HepG2 (cell line): ENCODE measurements around the gene CHMP1A. TPM values are rescaled to one million over a fixed set of nuclear protein-coding genes. Genes with fewer than 3 reads are reported as not detected.

ENCODE experiments used
- CENPX ChIP-seq: sonication (generic); formaldehyde crosslinking; IDR thresholded peaks from 2 replicates; pipeline ENCODE4 v1.9.0; 2021; ENCODE audit warnings: mild to moderate bottlenecking, missing genetic modification reagents, moderate library complexity
- HIVEP1 ChIP-seq: sonication (generic); formaldehyde crosslinking; IDR thresholded peaks from 2 replicates; pipeline ENCODE4 v1.4.0; 2020; ENCODE audit warnings: mild to moderate bottlenecking, missing genetic modification reagents
- HMG20A ChIP-seq: IDR thresholded peaks from 2 replicates; pipeline ENCODE4 v1.6.1; 2016; ENCODE audit warnings: borderline replicate concordance
- KAT7 ChIP-seq: IDR thresholded peaks from 2 replicates; pipeline ENCODE4 v1.6.1; 2018; ENCODE audit warnings: borderline replicate concordance, missing compliant biosample characterization
- MAF1 ChIP-seq: sonication (generic); formaldehyde crosslinking; IDR thresholded peaks from 2 replicates; pipeline ENCODE4 v1.5.0; 2020; ENCODE audit warnings: missing genetic modification reagents, borderline replicate concordance
- RFX5 ChIP-seq: IDR thresholded peaks from 2 replicates; pipeline ENCODE4 v1.6.1; 2011; ENCODE audit warnings: low read depth, low read length, improper control_type of control experiment
- SALL1 ChIP-seq: sonication (generic); formaldehyde crosslinking; IDR thresholded peaks from 2 replicates; pipeline ENCODE4 v1.8.0; 2022; ENCODE audit warnings: mild to moderate bottlenecking, missing genetic modification reagents
- SIN3B ChIP-seq: fragments of 150-350 bp; IDR thresholded peaks from 2 replicates; pipeline ENCODE4 v1.6.1; 2014; ENCODE audit warnings: low read length
- SMAD3 ChIP-seq: sonication (generic); formaldehyde crosslinking; IDR thresholded peaks from 2 replicates; pipeline ENCODE4 v1.4.0; 2020; ENCODE audit warnings: missing genetic modification reagents
- SRSF9 ChIP-seq: fragments of 200-400 bp; formaldehyde crosslinking; IDR thresholded peaks from 2 replicates; pipeline ENCODE4 v1.6.1; 2018; ENCODE audit warnings: borderline replicate concordance, mild to moderate bottlenecking, low read depth, low read length; ENCODE audit not compliant: insufficient read depth, poor library complexity, severe bottlenecking
- TARDBP ChIP-seq: sonication (generic); formaldehyde crosslinking; IDR thresholded peaks from 2 replicates; pipeline ENCODE4 v1.8.0; 2022; ENCODE audit warnings: mild to moderate bottlenecking, missing genetic modification reagents
- WIZ ChIP-seq: sonication (generic); formaldehyde crosslinking; IDR thresholded peaks from 2 replicates; pipeline ENCODE4 v1.5.1; 2020; ENCODE audit warnings: mild to moderate bottlenecking, missing genetic modification reagents
- ZFP41 ChIP-seq: sonication (generic); formaldehyde crosslinking; IDR thresholded peaks from 2 replicates; pipeline ENCODE4 v1.4.0; 2020; ENCODE audit warnings: mild to moderate bottlenecking, missing genetic modification reagents, borderline replicate concordance
- ZNF496 ChIP-seq: sonication (generic); formaldehyde crosslinking; IDR thresholded peaks from 2 replicates; pipeline ENCODE4 v1.8.1; 2023; ENCODE audit warnings: mild to moderate bottlenecking, moderate library complexity, missing genetic modification reagents; ENCODE audit not compliant: insufficient replicate concordance
- ZNF552 ChIP-seq: sonication (generic); formaldehyde crosslinking; IDR thresholded peaks from 2 replicates; pipeline ENCODE4 v1.9.0; 2022; ENCODE audit warnings: missing genetic modification reagents, mild to moderate bottlenecking, borderline replicate concordance
- ZNF564 ChIP-seq: sonication (generic); formaldehyde crosslinking; IDR thresholded peaks from 2 replicates; pipeline ENCODE4 v1.8.1; 2023; ENCODE audit warnings: mild to moderate bottlenecking, missing genetic modification reagents
- ZNF570 ChIP-seq: sonication (generic); formaldehyde crosslinking; IDR thresholded peaks from 2 replicates; pipeline ENCODE4 v1.4.0; 2020; ENCODE audit warnings: mild to moderate bottlenecking, missing genetic modification reagents, borderline replicate concordance
- ZNF777 ChIP-seq: sonication (generic); formaldehyde crosslinking; IDR thresholded peaks from 2 replicates; pipeline ENCODE4 v1.4.0; 2020; ENCODE audit warnings: missing genetic modification reagents
- polyA plus RNA-seq, 8 experiments: library from polyadenylated mRNA; depleted of rRNA in 3 of 8; stranded (reverse) in 7 of 8; unstranded in 1 of 8; fragments of >200 nt; fragmentation: Illumina TruSeq in 4 of 8; extraction: Trizol in 4 of 8; gene quantifications; 2 replicates each; pipeline versions ENCODE4 v1.2.1 to v1.2.3, GENCODE V29; 2011 to 2016; ENCODE audit warnings: low read depth in 4 of 8, missing spikeins in 1 of 8, mixed read lengths in 1 of 8; ENCODE audit not compliant: insufficient read depth in 1 of 8
- total RNA-seq, 5 experiments: library from RNA; depleted of rRNA; stranded (reverse); fragments of >200 nt; fragmentation: Illumina TruSeq; extraction: Trizol; gene quantifications; 2 replicates each; pipeline ENCODE4 v1.2.3, GENCODE V29; 2016; ENCODE audit warnings: low read depth in 1 of 5
- TF ChIP-seq, protein P1 (sequence below): sonication (generic); formaldehyde crosslinking; IDR thresholded peaks from 2 replicates; pipeline ENCODE4 v1.4.0; 2020; ENCODE audit warnings: missing genetic modification reagents
- TF ChIP-seq, protein P2 (sequence below): sonication (generic); IDR thresholded peaks from 2 replicates; pipeline ENCODE4 v1.6.1; 2016; ENCODE audit warnings: low read depth, borderline replicate concordance
- TF ChIP-seq, protein P3 (sequence below): sonication (generic); formaldehyde crosslinking; conservative IDR thresholded peaks from 2 replicates; pipeline ENCODE4 v1.8.0; 2022; ENCODE audit warnings: low read depth, missing genetic modification reagents
- TF ChIP-seq, protein P4 (sequence below): IDR thresholded peaks from 2 replicates; pipeline ENCODE4 v1.6.1; 2016; ENCODE audit warnings: low read depth, borderline replicate concordance
- TF ChIP-seq, protein P5 (sequence below): sonication (generic); formaldehyde crosslinking; IDR thresholded peaks from 2 replicates; pipeline ENCODE4 v1.5.0; 2020; ENCODE audit warnings: missing genetic modification reagents

CHMP1A gene
- total and polyA plus RNA-seq, 2 of the 13 experiments (the other 11 are each of a cell fraction or from before 2014, with no cell fraction given), result 69.4 to 73.3 TPM

DNA sequence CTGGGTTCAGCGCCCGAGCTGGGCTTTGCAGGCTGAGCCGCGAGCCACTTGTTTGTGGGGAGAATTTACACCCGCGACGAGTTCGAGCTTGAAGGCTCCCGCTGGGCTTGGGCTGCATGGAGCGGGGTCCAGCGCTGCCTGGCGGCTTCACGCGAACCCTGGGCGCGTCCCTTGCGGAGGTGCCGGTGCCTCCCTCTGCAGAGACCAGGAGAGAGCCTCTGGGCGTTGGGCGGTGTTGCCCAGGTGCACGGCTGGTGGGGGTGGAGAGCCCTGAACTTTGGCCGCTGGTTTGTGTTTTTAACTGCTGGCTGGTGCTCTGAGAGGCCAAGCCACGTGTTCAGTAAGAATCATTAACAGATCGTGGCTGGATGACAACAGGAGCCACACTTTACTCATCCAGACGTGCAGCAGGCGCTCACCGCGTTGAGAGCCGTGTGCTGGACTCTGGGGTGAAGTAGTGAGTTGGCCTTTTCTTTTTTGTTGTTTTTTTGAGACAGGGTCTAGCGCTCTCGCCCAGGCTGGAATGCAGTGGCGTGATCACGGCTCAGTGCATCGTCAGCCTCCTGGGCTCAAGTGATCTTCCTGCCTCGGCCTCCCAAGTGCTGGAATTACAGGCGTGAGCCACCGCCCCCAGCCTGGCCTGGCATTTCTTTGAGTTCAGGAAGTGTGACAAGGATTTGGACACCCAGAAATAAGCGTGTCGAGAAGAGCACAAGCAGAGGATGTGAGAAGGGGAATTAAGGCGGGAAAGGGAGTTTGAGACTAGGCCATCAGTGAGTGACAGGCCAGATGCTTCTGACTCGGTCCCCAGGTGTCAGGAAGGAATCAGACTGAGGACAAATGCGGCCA is 29.8 kb upstream of the CHMP1A start (continued):
- TF ChIP-seq WIZ (CRISPR knock-in tag), result peak; percentile 98
- TF ChIP-seq ZNF570 (CRISPR knock-in tag), result peak; percentile 91; the same call in 1 of the 2 replicates
- TF ChIP-seq, protein P1, sequence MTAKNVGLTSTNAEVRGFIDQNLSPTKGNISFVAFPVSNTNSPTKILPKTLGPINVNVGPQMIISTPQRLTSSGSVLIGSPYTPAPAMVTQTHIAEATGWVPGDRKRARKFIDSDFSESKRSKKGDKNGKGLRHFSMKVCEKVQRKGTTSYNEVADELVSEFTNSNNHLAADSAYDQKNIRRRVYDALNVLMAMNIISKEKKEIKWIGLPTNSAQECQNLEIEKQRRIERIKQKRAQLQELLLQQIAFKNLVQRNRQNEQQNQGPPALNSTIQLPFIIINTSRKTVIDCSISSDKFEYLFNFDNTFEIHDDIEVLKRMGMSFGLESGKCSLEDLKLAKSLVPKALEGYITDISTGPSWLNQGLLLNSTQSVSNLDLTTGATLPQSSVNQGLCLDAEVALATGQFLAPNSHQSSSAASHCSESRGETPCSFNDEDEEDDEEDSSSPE (CRISPR knock-in tag), result peak; percentile 94
- 0 out of 2 replicates have a peak, but pooled peaks have one; percentile 81 for TF ChIP-seq ZFP41
- TF ChIP-seq HIVEP1 (CRISPR knock-in tag), result peak; percentile 98
- peak; percentile 99 for TF ChIP-seq SALL1 (CRISPR knock-in tag)
- TF ChIP-seq TARDBP (CRISPR knock-in tag), result peak; percentile 99
- peak; percentile 96 for TF ChIP-seq ZNF564 (CRISPR knock-in tag)
- TF ChIP-seq, protein P2, sequence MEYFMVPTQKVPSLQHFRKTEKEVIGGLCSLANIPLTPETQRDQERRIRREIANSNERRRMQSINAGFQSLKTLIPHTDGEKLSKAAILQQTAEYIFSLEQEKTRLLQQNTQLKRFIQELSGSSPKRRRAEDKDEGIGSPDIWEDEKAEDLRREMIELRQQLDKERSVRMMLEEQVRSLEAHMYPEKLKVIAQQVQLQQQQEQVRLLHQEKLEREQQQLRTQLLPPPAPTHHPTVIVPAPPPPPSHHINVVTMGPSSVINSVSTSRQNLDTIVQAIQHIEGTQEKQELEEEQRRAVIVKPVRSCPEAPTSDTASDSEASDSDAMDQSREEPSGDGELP, result peak; percentile 93
- peak; percentile 90; the same call in 1 of the 2 replicates for TF ChIP-seq ZNF552
- TF ChIP-seq, protein P3, sequence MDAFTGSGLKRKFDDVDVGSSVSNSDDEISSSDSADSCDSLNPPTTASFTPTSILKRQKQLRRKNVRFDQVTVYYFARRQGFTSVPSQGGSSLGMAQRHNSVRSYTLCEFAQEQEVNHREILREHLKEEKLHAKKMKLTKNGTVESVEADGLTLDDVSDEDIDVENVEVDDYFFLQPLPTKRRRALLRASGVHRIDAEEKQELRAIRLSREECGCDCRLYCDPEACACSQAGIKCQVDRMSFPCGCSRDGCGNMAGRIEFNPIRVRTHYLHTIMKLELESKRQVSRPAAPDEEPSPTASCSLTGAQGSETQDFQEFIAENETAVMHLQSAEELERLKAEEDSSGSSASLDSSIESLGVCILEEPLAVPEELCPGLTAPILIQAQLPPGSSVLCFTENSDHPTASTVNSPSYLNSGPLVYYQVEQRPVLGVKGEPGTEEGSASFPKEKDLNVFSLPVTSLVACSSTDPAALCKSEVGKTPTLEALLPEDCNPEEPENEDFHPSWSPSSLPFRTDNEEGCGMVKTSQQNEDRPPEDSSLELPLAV, result no peak
- no peak for TF ChIP-seq SIN3B
- no peak for TF ChIP-seq SRSF9
- no peak for TF ChIP-seq ZNF496
- peak; percentile 88 for TF ChIP-seq HMG20A
- peak; percentile 65 for TF ChIP-seq ZNF777 (CRISPR knock-in tag)
- peak; percentile 85 for TF ChIP-seq KAT7 (CRISPR knock-in tag)
- TF ChIP-seq, protein P4, sequence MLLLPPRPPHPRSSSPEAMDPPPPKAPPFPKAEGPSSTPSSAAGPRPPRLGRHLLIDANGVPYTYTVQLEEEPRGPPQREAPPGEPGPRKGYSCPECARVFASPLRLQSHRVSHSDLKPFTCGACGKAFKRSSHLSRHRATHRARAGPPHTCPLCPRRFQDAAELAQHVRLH (CRISPR knock-in tag), result peak; percentile 98
- no peak for TF ChIP-seq CENPX
- peak; percentile 83; the same call in 1 of the 2 replicates for TF ChIP-seq MAF1 (CRISPR knock-in tag)
- TF ChIP-seq SMAD3 (CRISPR knock-in tag), result peak; percentile 96
- TF ChIP-seq, protein P5, sequence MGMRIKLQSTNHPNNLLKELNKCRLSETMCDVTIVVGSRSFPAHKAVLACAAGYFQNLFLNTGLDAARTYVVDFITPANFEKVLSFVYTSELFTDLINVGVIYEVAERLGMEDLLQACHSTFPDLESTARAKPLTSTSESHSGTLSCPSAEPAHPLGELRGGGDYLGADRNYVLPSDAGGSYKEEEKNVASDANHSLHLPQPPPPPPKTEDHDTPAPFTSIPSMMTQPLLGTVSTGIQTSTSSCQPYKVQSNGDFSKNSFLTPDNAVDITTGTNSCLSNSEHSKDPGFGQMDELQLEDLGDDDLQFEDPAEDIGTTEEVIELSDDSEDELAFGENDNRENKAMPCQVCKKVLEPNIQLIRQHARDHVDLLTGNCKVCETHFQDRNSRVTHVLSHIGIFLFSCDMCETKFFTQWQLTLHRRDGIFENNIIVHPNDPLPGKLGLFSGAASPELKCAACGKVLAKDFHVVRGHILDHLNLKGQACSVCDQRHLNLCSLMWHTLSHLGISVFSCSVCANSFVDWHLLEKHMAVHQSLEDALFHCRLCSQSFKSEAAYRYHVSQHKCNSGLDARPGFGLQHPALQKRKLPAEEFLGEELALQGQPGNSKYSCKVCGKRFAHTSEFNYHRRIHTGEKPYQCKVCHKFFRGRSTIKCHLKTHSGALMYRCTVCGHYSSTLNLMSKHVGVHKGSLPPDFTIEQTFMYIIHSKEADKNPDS (CRISPR knock-in tag), result no peak
- no peak; the same call in 1 of the 2 replicates for TF ChIP-seq RFX5
